Activated T-cell treated with anti-CD3 and anti-CD28 coated beads for 24 hours (primary cell): Measurements from ENCODE around the gene ITPR2.
"Not testable (repeated sequence)": the region's sequence is repeated elsewhere in the genome, so short reads cannot be mapped to it uniquely, and the experiment has no call there.

ENCODE experiments used
- DNase-seq: peaks from one replicate; pipeline ENCODE4 v3.0.0-alpha.2; 2020; ENCODE audit warnings: low read depth

ITPR2 gene

DNA sequence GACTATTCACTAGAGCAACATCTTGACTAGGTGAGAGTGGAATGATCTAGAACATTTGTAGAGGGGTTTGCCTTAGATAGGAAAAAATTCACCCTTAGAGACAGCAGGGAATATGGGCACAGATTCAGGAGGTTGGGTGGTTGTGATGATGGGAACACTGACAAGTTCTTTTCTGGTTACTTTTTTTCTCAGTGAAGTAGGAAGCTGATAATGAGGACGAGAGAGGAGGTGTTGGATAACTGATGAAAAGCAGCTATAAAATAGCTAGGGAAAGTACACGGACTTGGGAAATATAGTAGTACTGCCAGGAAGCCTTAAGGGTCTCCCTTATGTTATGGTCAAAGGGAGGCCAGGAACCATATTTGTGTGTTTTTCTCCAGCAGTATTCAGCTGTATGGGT, 387.1 kb downstream of the ITPR2 start:
- DNase-seq: no peak

DNA sequence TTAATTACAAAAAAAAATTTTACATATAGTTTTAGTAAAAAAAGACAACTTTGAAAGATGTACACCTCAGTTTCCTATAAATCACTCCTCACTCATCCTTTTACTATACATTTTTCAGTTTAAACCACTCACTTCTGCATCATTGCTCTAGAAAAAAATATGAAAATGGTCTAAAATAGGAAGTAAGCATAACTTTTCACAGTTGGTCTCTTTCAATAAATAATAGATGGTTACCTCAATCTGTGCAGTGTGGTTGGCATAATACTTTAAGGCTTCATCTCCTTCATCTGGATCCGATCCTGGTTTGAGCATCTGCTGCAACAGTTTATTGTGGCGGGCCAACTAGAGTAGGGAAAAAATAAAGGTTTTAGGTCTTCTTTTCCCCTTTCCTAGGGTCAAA, 389.7 kb downstream of the ITPR2 start:
- DNase-seq: no peak

- no peak for DNase-seq
Measured at GRCh38 chr12:26441434-26441833, 391.6 kb downstream of the ITPR2 start.

- no peak for DNase-seq
Measured at GRCh38 chr12:26435069-26435404, 398.0 kb downstream of the ITPR2 start.

- no peak for DNase-seq
Measured at GRCh38 chr12:26434299-26435068, 398.5 kb downstream of the ITPR2 start.

DNA sequence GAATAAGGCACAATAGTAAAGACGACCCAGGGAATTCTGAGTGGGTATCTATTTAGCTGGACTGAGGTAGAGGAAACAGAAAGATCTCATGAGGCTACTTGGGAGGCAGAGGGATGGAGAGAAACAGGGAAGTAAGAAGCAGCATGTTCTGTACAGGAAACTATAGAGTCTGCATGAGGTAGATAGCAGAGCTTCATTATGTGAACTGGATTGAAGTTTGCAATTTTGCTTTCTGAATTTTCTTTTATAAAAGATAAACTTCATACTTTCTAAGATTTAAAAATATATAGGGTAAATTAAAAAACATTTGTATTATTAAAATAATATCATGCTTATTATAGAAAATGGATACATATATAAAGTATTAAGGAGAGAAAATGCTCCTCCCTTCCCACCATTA, 399.3 kb downstream of the ITPR2 start:
- DNase-seq: not testable (repeated sequence)

GRCh38 chr12:26431211-26431610, 401.8 kb downstream of the ITPR2 start:
- no peak for DNase-seq

GRCh38 chr12:26430596-26430995, 402.4 kb downstream of the ITPR2 start:
- DNase-seq: not testable (repeated sequence)

DNA sequence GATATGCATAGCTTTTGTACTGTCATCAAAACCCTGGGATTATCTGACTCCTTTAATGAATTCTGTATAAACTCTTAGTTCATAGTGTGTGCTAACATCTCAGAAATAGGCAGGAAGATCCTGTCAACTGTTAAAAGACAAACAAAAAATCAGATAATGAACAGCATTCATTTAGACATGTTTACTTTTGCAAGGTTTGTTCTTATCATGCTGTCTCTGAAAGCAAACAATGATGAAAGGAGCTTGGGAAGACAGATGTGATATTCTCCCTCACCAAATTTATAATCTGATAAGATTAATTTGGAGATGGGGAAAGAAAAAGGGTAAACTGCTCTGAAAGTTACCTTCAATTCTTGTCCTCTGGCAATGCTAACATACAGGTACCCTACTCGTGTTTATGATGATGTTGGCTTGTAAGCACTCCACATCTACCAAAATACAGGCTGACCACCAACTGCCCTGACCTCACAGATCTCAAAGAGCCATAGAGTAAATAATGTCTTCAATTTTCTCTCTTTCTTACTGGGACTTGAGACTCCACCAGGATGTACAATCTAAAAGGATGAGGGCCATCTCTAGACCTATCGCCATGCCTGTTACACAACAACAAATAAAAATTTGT, 403.8 kb downstream of the ITPR2 start:
- no peak for DNase-seq

- DNase-seq: no peak
Measured at GRCh38 chr12:26428420-26428819, 404.6 kb downstream of the ITPR2 start.

- no peak for DNase-seq
Measured at GRCh38 chr12:26426652-26427051, 406.3 kb downstream of the ITPR2 start.

DNA sequence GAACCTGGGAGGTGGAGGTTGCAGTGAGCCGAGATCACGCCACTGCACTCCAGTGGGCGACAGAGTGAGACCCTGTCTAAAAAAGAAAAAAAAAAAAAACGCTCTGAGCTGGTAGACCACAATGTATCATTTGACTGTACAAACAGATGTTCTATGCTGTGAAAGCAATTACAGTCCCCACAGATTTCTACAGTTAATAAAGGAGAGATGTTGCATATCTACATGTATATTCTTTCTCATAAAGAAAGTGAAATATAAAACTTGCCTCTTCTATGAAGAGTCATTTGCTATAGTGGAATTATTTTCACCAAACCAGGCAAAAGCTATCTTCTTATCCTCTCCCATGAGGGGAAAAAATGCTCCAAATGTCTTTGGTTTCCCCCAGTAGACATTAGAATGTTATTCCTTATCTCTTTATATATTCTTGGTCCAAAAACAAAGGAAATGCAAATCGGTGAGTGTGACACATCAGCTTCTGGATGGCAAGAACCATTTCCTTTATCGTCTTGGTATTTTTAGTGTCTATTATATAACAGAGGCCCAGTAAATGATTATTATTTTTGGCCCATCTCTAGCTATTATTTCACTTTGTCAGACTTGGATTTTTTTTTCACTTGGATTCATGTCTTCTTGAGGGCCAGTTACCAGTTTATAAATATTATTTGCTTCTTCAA, 407.3 kb downstream of the ITPR2 start:
- no peak for DNase-seq

DNA sequence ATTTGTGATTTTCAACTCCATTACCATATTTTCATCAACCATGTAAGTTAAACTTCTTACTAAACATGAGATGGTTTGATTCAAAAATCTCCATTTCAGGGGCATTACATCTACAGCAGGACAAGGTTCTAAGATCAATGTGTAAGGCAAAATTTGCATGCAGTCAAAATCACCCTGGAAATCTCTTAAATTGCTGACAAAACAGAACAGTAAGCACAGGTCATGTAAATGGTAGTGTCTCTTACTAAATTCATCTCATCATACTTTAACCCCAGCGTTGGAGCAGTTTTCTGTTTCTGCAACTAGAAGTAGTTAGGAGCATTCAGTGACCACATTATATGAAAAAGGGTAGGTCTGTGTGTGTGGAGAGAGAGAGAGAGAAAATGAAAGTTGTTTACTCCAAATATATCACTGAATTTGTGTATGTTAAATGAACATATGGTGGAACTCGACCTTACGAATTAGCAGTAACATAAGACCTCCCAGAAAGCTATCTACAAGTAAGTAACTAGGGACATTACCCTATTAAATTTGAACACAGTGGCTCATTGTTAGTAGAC, 410.1 kb downstream of the ITPR2 start:
- DNase-seq: no peak

GRCh38 chr12:26416550-26416949, 416.4 kb downstream of the ITPR2 start:
- no peak for DNase-seq

DNA sequence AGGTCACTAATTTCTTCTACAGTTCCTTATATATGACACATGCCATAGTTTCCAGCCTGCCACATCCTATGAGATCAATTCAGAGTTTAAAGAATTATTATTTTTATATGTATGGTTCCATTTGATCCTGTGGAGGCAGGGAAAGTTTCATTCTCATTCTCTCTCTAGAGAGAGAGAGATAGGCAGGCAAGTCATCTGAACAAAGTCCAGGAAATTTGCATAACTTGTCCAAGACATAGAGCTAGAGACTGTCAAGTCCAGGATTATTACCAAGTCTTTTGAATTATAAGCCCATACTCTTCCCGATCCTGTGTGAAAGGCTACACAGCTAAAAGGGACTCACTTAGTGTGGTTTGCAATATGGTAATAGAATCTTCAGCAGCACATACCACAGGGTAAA, 422.3 kb downstream of the ITPR2 start:
- DNase-seq: no peak

DNA sequence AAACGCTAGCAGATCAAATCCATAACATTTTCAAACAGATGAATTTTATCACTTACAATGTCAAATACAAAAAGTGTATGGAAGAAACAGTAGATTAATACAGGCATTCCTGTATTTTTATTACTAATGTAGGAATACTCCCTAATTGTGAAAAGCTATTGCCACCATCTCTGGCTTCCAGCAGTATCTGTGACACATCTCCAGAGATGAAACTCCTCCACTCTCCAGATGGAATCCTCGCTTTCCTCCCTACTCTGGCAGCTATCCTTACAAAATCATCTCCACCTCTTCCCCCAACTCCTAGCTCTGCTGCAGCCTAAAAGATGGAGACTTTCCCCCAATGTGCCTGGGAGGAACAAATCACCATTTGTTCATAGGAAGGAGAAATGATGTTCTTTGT, 426.2 kb downstream of the ITPR2 start:
- DNase-seq: no peak

DNA sequence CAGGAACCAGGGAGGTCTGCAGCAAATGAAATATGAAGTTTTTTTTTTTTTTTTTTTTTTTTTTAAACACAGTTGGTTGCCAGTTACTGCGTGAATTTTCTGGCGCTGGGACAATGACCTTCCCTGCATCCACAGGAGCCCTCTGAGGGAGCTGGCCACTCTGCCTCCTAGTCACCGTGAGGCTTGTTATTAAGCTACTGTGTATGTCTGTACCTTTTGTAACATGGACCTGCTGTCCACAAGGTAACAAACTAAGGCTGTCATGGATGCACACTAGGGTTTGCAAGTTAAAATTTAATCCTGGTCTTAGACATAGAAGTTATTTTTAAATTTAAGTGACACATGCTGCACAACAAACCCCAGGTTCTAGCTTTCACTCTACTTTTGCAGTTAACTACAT, 426.6 kb downstream of the ITPR2 start:
- DNase-seq: no peak

DNA sequence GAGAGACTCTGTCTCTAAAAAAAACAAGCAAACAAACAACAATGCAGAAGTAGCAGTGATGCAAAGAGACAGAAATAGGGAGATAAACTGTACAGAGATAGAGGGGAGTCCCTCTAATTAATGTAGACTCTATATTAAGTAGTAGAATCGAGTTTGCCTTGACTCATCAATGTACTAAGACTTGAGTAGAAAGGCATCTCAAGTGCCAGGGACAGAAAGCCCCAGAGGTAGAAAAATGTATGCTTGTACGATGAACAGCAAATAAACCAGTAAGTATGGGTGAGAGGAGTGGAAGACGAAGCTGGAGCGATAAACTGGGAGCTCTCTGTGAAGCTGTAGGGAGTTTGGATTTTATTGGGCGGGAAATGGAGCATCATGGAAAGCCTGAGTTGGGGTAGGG, 429.4 kb downstream of the ITPR2 start:
- no peak for DNase-seq

GRCh38 chr12:26402648-26403047, 430.3 kb downstream of the ITPR2 start:
- no peak for DNase-seq

- DNase-seq: no peak
Measured at GRCh38 chr12:26401874-26402273, 431.1 kb downstream of the ITPR2 start.

GRCh38 chr12:26400627-26401026, 432.4 kb downstream of the ITPR2 start:
- no peak for DNase-seq

DNA sequence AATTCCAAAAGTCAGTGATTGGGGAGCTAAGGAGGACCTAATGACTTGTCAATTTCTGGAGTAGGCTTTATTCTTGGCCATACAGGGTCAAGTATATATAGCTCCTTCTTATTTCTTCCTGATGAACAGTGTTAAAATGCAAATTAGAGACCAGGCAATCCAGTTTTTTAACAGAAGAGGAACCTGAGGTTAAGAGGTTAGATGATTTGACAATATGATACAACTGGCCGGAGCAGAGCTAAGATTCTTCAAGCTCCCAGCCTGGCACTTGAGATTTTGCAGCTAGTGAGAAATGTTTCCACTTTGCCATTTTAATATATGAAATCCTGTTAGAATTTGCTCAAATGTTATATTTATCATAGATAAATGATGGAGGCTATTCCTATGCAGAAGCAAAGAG, 433.6 kb downstream of the ITPR2 start:
- no peak for DNase-seq

GRCh38 chr12:26396402-26396801, 436.6 kb downstream of the ITPR2 start:
- DNase-seq: no peak
